Naive B cell (primary cell): ENCODE measurements around the gene SYT13. TPM values are rescaled to one million over a fixed set of nuclear protein-coding genes. Genes with fewer than 3 reads are reported as not detected.
"Not testable (repeated sequence)": the region's sequence is repeated elsewhere in the genome, so short reads cannot be mapped to it uniquely, and the experiment has no call there.

Experiments used
- ATAC-seq, 2 donors: fragments of 150-1000 bp; cut with Tn5 transposase; 2 replicates each; pipeline ENCODE4 v1.10.0; 2021; ENCODE audit warnings: low read depth in 2 of 2, mild to moderate bottlenecking in 2 of 2, moderate library complexity in 2 of 2
- DNase-seq: peaks from one replicate; pipeline ENCODE4 v3.0.0; 2022
- H3K27ac Mint-ChIP-seq, 6 donors: one replicate each; pipeline ENCODE4 v1.8.0; 2020 to 2022; ENCODE audit warnings: mild to moderate bottlenecking in 6 of 6, mixed read lengths in 6 of 6, moderate library complexity in 5 of 6, inconsistent platforms in 2 of 6
- H3K27me3 Mint-ChIP-seq, 3 donors: one replicate each; pipeline ENCODE4 v1.8.0; 2021 to 2022; ENCODE audit warnings: mixed read lengths in 3 of 3, mild to moderate bottlenecking in 1 of 3
- H3K36me3 Mint-ChIP-seq, 2 donors: one replicate each; pipeline ENCODE4 v1.8.0; 2020 to 2022; ENCODE audit warnings: mixed read lengths in 2 of 2, inconsistent platforms in 1 of 2, mild to moderate bottlenecking in 1 of 2
- H3K4me1 Mint-ChIP-seq, 3 donors: one replicate each; pipeline ENCODE4 v1.8.0; 2020 to 2022; ENCODE audit warnings: mixed read lengths in 3 of 3, inconsistent platforms in 1 of 3, mild to moderate bottlenecking in 1 of 3, moderate library complexity in 1 of 3
- H3K4me3 Mint-ChIP-seq, 8 donors: one replicate each; pipeline ENCODE4 v1.8.0; 2020 to 2022; ENCODE audit warnings: mild to moderate bottlenecking in 8 of 8, mixed read lengths in 8 of 8, moderate library complexity in 8 of 8, inconsistent platforms in 2 of 8
- H3K9me3 Mint-ChIP-seq, 7 donors: one replicate each; pipeline ENCODE4 v1.8.0; 2020 to 2022; ENCODE audit warnings: mixed read lengths in 7 of 7, mild to moderate bottlenecking in 5 of 7, inconsistent platforms in 2 of 7, moderate library complexity in 1 of 7
- polyA plus RNA-seq, 6 donors: library from polyadenylated mRNA; unstranded; fragments of 300-500 nt; fragmentation: Illumina TruSeq; gene quantifications; one replicate each; pipeline ENCODE4 v1.2.3, GENCODE V29; 2021; ENCODE audit warnings: low read depth in 6 of 6

Gene SYT13
- polyA plus RNA-seq, 6 donors from 2014 or later = not detected

GRCh38 chr11:45264839-45265515 lies 21.2 kb downstream of the SYT13 start:
- Mint-ChIP-seq H3K4me1 (peaks cover 0 to 2% (median 0%) of the 10 kb centered on the region in 3 donors), H3K4me3 (no peak overlapping the region), H3K27me3 (peaks cover 44 to 73% (median 68%) of the 10 kb centered on the region in 3 donors), H3K27ac (no peak overlapping the region), H3K9me3 (no peaks in the 10 kb centered on the region), H3K36me3 (no peaks in the 10 kb centered on the region)
- ATAC-seq (no peak), DNase-seq (no peak)

DNA sequence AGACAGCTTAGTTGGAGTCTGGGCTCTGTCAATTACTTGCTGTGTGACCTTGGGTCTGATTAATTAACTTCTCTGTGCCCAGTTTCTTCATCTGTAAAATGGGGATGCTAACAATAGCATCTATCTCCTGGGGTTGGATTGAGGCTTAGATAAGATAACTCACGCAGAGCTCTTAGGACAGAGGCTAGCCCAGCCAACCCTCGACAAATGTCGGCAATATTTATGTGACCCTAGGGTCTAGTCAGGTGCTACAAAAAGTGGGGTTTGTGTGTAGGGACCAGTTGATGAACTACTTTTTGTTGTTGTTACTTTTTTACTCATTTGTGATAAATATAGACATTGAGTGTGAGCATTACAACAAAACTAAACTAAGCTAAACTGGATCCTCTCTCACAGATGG lies 22.4 kb downstream of the SYT13 start:
- H3K9me3 Mint-ChIP-seq = no peaks in the 10 kb centered on the region
- H3K4me3 Mint-ChIP-seq = no peak overlapping the region
- H3K27ac Mint-ChIP-seq = no peak overlapping the region
- peaks cover 0 to 2% (median 0%) of the 10 kb centered on the region in 3 donors for H3K4me1 Mint-ChIP-seq
- DNase-seq (no peak), ATAC-seq (no peak)
- H3K36me3 Mint-ChIP-seq = no peaks in the 10 kb centered on the region
- H3K27me3 Mint-ChIP-seq = peaks cover 42 to 74% (median 72%) of the 10 kb centered on the region in 3 donors

GRCh38 chr11:45262900-45263299 lies 23.2 kb downstream of the SYT13 start:
- no peaks in the 10 kb centered on the region for H3K36me3 Mint-ChIP-seq
- no peak for DNase-seq
- no peak overlapping the region for H3K4me3 Mint-ChIP-seq
- H3K27ac Mint-ChIP-seq = no peak overlapping the region
- no peaks in the 10 kb centered on the region for H3K9me3 Mint-ChIP-seq
- peaks cover 0 to 2% (median 0%) of the 10 kb centered on the region in 3 donors for H3K4me1 Mint-ChIP-seq
- peaks cover 45 to 75% (median 74%) of the 10 kb centered on the region in 3 donors for H3K27me3 Mint-ChIP-seq
- no peak for ATAC-seq

DNA sequence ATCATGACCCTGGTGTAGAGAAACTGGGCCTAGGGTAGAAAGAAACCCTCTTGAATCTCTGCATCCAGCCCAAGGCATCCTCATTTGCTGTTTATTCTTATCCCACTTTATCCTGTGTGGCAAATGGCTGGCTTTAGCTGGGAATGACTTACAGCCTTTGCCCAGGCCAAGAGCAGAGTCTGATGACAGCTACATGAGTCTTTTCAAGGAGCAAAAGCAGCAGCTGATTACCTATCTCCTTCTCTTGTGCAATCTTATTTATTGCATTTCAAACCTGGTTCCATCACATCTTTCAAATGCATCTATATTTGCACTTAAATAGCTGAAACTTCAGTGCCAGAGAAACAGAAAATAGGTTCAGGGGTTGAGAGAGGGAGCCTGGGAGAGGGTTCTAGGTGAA lies 26.1 kb downstream of the SYT13 start:
- Mint-ChIP-seq H3K4me3 (no peak overlapping the region), H3K4me1 (no peaks in the 10 kb centered on the region), H3K27me3 (peaks cover 47 to 81% (median 72%) of the 10 kb centered on the region in 3 donors), H3K36me3 (no peaks in the 10 kb centered on the region), H3K9me3 (no peaks in the 10 kb centered on the region), H3K27ac (no peak overlapping the region)
- ATAC-seq (no peak), DNase-seq (no peak)

DNA sequence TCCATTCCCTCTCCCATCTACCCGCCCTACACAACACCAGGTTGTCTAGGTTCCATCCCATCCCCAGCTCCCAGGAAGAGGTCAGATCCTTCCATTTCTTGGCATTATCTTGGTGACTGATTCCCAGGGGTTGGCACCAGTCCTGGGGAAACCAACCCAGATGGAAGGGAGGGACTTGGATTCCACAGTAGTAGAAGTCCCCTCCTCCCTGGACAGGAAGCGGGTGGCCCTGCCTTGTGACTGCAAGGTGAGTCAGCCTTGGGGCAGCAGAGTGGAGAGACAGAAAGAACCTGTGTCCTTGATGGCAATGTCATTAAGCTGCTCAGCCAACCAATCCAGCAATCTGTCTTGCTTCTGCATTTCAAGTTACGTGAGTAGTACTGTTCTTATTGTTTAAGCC lies 26.5 kb downstream of the SYT13 start:
- H3K27me3 Mint-ChIP-seq = peaks cover 42 to 77% (median 71%) of the 10 kb centered on the region in 3 donors
- no peak overlapping the region for H3K27ac Mint-ChIP-seq
- no peaks in the 10 kb centered on the region for H3K36me3 Mint-ChIP-seq
- ATAC-seq (no peak), DNase-seq (no peak)
- H3K4me3 Mint-ChIP-seq = peak overlapping the region in 1 of 8 donors; percentile 7
- no peaks in the 10 kb centered on the region for H3K9me3 Mint-ChIP-seq
- H3K4me1 Mint-ChIP-seq = no peaks in the 10 kb centered on the region

DNA sequence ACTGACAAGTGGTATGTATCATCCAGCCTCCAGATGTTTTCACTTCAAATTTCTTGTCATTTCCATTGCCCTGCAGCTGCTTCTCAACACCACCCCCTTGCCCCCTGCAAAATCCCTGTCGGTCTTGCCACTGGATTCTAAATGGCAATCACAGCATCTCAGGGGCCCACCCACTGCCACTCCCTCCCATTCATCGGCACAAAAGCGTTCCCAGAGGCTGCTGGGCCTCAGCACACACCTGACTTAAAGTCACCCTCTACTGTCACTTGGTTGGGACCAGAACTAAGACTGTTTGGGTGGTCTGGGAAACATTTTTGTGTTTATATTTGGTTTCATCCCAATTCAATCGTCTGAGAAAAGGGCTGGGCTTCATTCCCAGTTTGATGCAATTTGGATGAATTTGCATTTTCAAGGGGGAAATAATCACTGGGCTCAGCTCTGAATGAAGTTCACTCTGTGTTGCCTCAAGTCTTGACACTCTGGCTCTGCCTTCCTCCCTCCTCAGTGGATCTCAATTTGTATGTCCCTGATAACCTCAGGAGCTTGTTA lies 27.1 kb downstream of the SYT13 start:
- ATAC-seq (no peak), DNase-seq (no peak)
- H3K4me1 Mint-ChIP-seq = no peaks in the 10 kb centered on the region
- H3K27me3 Mint-ChIP-seq = peaks cover 37 to 72% (median 71%) of the 10 kb centered on the region in 3 donors
- H3K9me3 Mint-ChIP-seq = no peaks in the 10 kb centered on the region
- no peak overlapping the region for H3K4me3 Mint-ChIP-seq
- H3K36me3 Mint-ChIP-seq = no peaks in the 10 kb centered on the region
- no peak overlapping the region for H3K27ac Mint-ChIP-seq

DNA sequence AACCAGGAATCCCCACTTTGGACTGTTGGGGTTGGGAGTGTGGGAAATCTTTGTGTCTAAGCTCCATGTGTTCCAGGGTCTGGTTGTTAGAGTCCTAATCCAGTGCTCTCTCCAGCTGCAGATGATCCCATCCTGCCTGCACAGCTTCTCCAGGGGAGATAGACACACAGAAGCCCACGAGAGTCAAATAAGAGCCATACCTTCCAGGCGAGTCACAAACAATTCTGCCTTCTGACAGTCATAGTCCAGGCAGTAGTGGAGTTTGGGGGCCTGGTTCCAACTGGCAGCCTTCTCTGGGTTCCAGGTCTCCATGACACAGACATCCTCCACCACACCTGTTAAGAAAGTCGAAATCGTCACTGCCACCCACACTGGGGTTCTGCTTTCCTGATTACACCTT lies 32.1 kb downstream of the SYT13 start:
- Mint-ChIP-seq H3K4me1 (no peaks in the 10 kb centered on the region), H3K36me3 (no peaks in the 10 kb centered on the region), H3K27me3 (peaks cover 32 to 47% (median 45%) of the 10 kb centered on the region in 3 donors), H3K4me3 (no peak overlapping the region), H3K9me3 (no peaks in the 10 kb centered on the region), H3K27ac (no peak overlapping the region)
- ATAC-seq (no peak), DNase-seq (no peak)

DNA sequence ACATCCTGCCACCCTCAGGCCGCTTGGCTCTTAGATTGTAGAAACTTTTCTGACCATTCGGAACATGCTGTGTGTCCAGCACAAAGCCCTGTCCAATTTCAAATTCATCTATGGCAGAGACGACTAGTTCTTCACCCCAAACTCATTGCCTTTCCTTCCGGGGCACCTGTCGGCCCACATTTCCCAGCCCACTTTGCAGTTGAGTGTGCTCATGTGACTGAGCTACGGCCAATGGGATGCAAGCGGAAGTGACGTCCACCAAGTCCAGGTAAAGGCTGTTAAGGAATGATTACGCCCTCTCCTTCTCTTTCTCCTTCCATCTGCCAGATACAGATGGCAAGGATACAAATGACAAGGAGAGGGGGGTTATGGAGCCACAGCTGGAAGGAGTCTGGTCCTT lies 32.5 kb downstream of the SYT13 start:
- H3K27me3 Mint-ChIP-seq = peaks cover 29 to 43% (median 40%) of the 10 kb centered on the region in 3 donors
- ATAC-seq = no peak
- no peak overlapping the region for H3K27ac Mint-ChIP-seq
- H3K4me3 Mint-ChIP-seq = no peak overlapping the region
- DNase-seq = no peak
- H3K36me3 Mint-ChIP-seq = no peaks in the 10 kb centered on the region
- H3K4me1 Mint-ChIP-seq = no peaks in the 10 kb centered on the region
- no peaks in the 10 kb centered on the region for H3K9me3 Mint-ChIP-seq

DNA sequence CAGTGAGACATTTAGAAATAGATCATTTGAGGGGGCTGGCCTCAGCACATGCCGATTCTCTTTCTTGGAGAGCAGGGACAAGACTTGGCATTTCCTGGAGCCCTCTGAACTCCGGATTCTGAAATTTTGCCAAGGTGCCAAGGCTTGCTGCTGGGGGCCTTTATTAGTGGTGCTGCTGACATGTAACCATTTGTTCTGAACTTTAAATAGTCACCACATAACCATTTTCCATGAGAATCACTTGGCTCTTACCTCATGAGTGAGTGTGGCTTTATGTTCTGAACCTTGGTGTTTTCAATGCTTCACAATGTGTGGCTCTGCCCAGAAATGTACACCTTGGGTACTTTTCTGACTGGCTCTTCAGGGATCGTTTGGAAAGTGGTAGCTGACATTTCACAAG lies 33.3 kb downstream of the SYT13 start:
- peaks cover 25 to 36% (median 34%) of the 10 kb centered on the region in 3 donors for H3K27me3 Mint-ChIP-seq
- DNase-seq = no peak
- no peak for ATAC-seq
- H3K4me3 Mint-ChIP-seq = no peak overlapping the region
- H3K9me3 Mint-ChIP-seq = no peaks in the 10 kb centered on the region
- no peak overlapping the region for H3K27ac Mint-ChIP-seq
- H3K36me3 Mint-ChIP-seq = no peaks in the 10 kb centered on the region
- no peaks in the 10 kb centered on the region for H3K4me1 Mint-ChIP-seq

DNA sequence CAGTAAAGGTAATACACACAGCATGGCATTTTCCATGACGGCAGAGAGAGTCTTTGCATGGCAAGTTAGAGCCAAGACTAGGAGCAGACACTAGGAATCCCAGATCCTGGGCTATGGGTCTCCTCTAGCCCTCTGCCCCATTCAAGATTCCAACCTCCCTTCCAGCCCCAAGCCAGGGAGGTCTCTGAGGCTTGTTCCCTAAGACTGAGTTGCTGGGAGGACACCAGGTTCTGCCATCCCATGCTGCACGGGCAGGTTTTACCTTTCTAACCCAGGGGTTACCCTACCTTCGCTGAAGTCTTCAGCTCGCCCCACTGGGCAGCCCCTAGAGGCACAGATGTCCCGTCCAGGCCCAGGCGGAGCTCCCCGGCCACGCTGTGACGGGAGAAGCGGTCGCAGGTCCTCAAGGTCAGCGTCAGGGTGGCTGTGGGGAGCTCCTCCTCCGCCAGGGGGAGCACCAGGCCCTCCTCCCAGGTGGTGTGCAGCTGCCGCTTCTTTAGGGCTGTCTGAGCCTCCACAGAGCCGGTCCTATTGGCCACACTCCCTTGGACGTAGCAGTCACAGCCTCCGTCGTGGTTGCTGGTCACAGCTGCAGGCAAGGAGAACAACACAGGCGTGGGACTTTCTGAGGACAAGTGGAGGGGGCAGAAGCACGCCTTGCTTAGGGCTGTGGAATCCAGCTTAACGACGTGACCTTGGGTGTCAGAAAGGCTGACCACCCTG lies 33.8 kb downstream of the SYT13 start:
- H3K9me3 Mint-ChIP-seq = no peaks in the 10 kb centered on the region
- no peak overlapping the region for H3K4me3 Mint-ChIP-seq
- DNase-seq (peak; percentile 19), ATAC-seq (peak; percentile 27 to 32)
- peaks cover 22 to 39% (median 36%) of the 10 kb centered on the region in 3 donors for H3K27me3 Mint-ChIP-seq
- H3K27ac Mint-ChIP-seq = no peak overlapping the region
- H3K36me3 Mint-ChIP-seq = no peaks in the 10 kb centered on the region
- H3K4me1 Mint-ChIP-seq = no peaks in the 10 kb centered on the region

GRCh38 chr11:45250035-45250718 lies 36.0 kb downstream of the SYT13 start:
- no peak overlapping the region for H3K4me3 Mint-ChIP-seq
- no peaks in the 10 kb centered on the region for H3K36me3 Mint-ChIP-seq
- H3K9me3 Mint-ChIP-seq = no peaks in the 10 kb centered on the region
- no peak for DNase-seq
- no peaks in the 10 kb centered on the region for H3K4me1 Mint-ChIP-seq
- ATAC-seq = no peak
- H3K27me3 Mint-ChIP-seq = peaks cover 13 to 31% (median 28%) of the 10 kb centered on the region in 3 donors
- H3K27ac Mint-ChIP-seq = no peak overlapping the region

DNA sequence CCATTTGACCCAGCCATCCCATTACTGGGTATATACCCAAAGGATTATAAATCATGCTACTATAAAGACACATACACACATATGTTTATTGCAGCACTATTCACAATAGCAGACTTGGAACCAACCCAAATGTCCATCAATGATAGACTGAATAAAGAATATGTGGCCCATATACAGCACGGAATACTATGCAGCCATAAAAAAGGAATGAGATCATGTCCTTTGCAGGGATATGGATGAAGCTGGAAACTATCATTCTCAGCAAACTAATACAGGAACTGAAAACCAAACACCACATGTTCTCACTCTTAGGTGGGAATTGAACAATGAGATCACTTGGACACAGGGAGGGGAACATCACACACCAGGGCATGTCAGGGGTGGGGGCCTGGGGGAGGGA lies 36.8 kb downstream of the SYT13 start:
- H3K36me3 Mint-ChIP-seq, DNase-seq, H3K27ac Mint-ChIP-seq, H3K4me1 Mint-ChIP-seq, H3K9me3 Mint-ChIP-seq, H3K4me3 Mint-ChIP-seq, ATAC-seq: not testable (repeated sequence)
- H3K27me3 Mint-ChIP-seq = peaks cover 13 to 29% (median 23%) of the 10 kb centered on the region in 3 donors

GRCh38 chr11:45248501-45249011 lies 37.6 kb downstream of the SYT13 start:
- Mint-ChIP-seq H3K27ac (peak overlapping the region in 1 of 6 donors; percentile 60), H3K36me3 (no peaks in the 10 kb centered on the region), H3K4me1 (no peaks in the 10 kb centered on the region), H3K9me3 (no peaks in the 10 kb centered on the region), H3K27me3 (peaks cover 13 to 29% (median 19%) of the 10 kb centered on the region in 3 donors), H3K4me3 (no peak overlapping the region)
- DNase-seq = no peak
- no peak for ATAC-seq
